ENCODE data around the gene MOG. TPM values are rescaled to one million over a fixed set of nuclear protein-coding genes. Genes with fewer than 3 reads are reported as not detected.
A peak's percentile ranks its signal among the peaks of the same experiment; 100 is the strongest.
"Not testable (repeated sequence)": the region's sequence is repeated elsewhere in the genome, so short reads cannot be mapped to it uniquely, and the experiment has no call there.

Gene MOG
- total RNA-seq, 1 experiment from 2014 or later, result not detected

DNA sequence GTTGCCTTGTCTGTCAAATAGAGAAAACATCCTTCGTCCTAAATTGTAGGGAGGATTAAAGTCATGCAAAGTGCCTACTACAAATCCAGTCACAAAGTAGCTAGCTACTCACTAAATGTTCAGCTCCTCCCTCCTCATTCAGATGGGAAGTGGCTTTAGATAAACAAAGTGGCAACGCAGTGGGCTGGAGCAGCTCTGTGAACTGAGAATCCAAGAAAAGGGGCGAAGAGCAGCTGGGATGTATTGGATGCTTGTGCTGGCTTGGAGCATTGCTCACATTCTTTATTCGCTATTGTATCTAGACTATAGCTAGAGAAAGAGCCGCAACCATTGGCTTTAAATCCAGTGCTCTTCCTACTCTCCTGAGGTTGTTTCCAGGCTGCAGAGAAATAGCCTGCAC is 10.3 kb downstream of the MOG start:
- no peak for DNase-seq (ENCODE audit: low spot score)
- in situ Hi-C loops (cut with HindIII; ENCODE audit: low sequenced_read_pairs), result no loop called here

DNA sequence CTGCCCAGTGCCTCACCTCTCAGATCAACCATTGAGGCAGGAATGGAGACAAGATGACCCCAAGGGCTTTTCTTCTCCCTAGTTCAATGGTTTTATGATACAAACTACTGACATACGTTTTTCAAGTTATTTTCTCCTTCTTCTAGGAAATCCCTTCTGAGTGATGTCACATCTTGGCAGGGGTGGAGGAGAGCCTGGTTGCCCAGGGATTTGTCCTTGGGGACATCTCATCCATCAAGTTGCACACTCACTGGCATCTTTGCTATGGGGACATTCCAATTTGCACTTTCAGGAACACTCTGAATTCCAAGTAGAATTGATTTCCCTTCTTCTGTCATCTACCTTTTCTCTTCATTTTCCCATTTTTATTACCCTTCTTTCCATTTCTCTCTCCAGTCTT is 14.1 kb downstream of the MOG start:
- in situ Hi-C loops (cut with HindIII; ENCODE audit: low sequenced_read_pairs), result no loop called here
- DNase-seq (ENCODE audit: low spot score), result no peak

DNA sequence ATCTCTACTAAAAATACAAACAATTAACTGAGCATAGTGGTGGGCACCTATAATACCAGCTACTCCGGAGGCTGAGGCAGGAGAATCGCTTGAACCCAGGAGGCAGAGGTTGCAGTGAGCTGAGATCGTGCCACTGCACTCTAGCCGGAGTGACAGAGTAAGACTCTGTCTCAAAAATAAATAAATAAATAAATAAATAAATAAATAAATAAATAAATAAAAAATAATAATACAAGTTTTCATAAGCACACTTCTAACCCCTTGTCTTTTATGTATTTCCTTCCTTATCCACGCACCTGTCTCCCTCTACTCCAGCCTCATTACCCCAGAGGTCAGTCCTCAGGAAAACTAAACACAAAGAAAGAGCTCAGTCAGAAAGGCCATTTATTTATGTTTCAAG is 15.2 kb downstream of the MOG start:
- in situ Hi-C loops (cut with HindIII; ENCODE audit: low sequenced_read_pairs); DNase-seq (ENCODE audit: low spot score): not testable (repeated sequence)

DNA sequence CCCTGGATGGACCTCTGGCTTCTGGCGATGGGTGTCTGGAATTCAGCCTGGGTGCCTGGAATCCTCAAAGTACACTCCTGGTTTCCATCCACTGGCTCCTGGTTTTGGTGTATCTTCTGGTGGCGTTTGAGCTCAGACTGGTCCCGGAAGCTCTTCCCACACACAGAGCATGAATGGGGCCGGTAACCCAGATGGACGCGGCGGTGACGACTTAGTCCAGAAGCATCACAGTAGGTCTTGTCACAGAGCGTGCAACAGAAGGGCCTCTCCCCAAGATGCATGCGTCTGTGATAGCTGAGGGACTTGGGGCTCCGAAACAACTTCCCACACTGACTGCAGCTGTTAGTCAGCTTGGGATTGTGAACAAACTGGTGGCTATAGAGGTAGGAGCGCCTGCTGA is 16.3 kb downstream of the MOG start:
- no peak for DNase-seq (ENCODE audit: low spot score)
- in situ Hi-C loops (cut with HindIII; ENCODE audit: low sequenced_read_pairs), result no loop called here

DNA sequence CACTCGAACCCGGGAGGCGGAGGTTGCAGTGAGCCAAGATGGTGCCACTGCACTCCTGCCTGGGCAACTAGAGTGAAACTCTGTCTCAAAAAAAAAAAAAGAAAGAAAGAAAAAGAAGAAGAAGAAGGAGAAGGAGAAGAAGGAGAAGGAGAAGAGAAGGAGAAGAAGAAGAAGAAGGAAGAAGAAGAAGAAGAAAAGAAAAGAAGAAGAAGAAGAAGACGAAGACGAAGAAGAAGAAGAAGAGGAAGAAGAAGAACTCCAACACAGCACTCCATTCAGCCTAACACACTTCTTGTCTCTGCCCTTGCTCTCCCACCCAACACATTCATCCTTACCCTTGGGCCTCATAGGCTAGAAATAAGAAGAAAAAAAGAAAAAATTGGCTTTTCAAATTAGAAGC is 17.1 kb downstream of the MOG start:
- in situ Hi-C loops (cut with HindIII; ENCODE audit: low sequenced_read_pairs), result no loop called here

DNA sequence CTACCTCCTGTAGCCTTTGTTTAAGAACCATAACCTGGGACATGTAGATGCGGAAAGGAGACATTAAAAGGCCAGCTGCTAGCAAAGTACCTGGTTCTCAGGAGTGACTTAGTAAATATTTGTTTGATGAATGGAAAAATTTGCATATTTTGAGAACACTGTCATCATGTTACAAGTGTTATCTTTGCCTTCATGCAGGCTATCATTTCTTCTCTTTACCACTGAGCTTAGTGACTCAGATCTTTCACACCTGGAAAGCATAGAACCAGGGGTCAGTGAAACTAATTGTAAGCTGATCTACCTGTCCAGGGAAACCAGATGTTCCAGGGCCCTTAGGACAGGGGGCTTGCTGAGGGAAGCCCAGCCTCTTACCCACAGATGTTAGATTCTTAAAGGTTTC is 18.7 kb downstream of the MOG start:
- DNase-seq (ENCODE audit: low spot score), result no peak
- in situ Hi-C loops (cut with HindIII; ENCODE audit: low sequenced_read_pairs), result no loop called here

More for the DNA sequence above, 17.1 kb downstream of the MOG start:
- no peak for DNase-seq (ENCODE audit: low spot score)

DNA sequence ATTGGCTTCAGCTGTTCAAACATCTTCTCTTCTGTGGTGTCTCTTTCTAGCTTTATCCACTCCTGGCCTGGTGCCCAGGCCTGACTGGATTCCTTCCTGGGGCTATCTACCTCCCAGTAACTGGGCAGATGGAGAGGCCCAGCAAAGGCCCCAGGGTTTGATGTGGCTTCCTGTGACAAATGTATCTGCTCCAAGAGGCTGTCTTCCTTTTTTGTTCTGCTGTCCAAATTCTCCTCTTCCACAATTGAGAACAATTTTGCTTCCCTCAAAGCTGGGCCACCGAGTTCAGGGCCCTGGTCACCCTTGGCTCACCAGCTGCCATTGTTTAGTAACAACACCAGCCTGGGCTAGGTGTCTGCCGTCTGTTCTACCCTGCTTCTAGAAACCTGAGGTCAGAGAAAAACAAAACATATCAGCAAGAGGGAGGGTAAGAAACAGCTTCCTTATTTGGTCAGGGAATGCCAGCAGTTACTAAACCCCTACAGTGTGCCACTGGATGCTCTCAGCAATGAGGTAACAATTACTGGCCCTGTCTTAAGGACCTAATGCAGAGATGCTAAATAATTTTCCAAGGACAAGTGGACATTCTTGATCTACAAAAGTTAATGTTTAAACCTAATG is 20.2 kb downstream of the MOG start:
- in situ Hi-C loops (cut with HindIII; ENCODE audit: low sequenced_read_pairs), result no loop called here
- DNase-seq (ENCODE audit: low spot score), result peak; percentile 32

DNA sequence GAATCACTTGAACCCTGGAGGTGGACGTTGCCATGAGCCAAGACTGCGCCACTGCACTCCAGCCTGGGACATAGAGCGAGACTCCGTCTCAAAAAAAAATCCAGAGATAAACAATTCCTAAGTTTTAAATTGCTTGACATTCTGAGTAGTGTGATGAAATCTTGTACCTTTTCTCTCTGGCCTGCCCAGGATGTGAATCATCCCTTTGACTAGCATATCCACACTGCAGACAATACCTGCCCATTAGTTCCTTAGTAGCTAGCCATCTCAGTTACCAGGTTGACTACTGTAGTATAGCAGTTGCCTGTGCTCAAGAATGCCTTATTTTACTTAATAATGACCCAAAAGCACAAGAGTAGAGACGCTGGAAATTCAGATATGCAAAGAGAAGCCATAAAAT is 21.2 kb downstream of the MOG start:
- in situ Hi-C loops (cut with HindIII; ENCODE audit: low sequenced_read_pairs), result no loop called here
- DNase-seq (ENCODE audit: low spot score), result no peak

DNA sequence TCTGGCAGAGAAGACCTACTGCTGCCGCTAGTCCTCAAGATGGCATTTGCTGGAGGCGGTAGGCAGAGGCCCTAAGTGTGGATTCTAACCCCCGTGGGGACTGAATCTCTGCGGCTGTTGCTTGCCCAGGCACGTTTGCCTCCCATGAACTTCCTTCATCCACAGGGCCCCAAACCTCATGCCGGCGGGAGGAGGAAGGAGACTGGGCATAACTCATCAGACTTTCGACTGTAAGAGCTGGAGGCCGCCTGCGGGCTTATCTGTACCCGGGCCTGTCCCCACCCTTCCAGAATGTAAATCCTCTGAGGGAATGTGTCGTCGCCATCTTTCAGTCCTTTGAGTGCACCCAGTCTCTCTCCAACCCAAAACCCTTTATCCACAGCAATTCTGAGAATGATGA is 23.1 kb downstream of the MOG start:
- in situ Hi-C loops (cut with HindIII; ENCODE audit: low sequenced_read_pairs), result loop anchor here (5.0 kb wide), 1 partner anchor 38 kb away; no protein-coding TSS in a partner anchor
- DNase-seq (ENCODE audit: low spot score), result no peak

DNA sequence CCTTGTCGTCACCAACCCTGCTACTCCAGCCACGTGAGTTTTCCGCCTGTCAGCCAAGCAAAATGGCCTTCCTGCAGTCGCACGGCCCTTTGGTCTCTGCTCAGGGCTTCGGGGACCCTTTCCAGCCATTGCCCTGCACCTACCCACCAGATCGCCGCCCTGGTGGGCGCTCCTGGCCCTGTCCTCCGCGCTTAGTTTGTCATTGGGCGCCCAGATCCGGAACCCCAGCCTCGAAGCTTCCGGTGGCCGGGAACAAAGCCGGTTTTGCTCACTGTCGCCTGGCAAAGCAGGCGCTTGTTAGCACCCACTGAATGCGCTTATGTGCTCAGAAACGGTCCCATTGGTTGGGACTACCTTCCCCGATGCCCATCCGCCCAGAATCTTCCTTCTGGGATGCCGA is 23.5 kb downstream of the MOG start:
- no peak for DNase-seq (ENCODE audit: low spot score)
- in situ Hi-C loops (cut with HindIII; ENCODE audit: low sequenced_read_pairs), result loop anchor here (5.0 kb wide), 1 partner anchor 38 kb away; no protein-coding TSS in a partner anchor

DNA sequence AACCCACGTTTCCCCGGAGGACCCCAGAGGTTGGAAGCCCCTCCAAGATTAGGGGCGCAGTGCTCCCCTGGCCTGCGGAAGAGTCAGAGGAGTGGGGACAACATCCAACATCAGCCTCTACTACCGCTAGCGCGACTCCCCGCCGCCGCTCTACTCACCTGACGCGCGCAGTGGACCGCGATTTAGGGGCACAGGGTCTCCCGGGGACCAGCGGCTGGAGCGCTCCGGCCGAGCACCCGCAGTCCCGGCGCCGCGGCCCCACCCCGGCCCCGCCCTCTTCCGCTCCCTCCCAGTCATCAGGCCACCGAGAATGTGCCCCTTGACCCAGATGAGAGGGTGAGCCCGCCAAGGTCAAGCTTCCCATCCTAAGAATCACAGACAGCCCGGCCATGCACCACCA is 24.0 kb downstream of the MOG start, which contains the start of gene ZFP57:
Gene ZFP57 (minus strand): TSS at position 249 of the 400 bp plus-strand sequence. CDS start 4,149 bp downstream, outside the sequence.
- no peak for DNase-seq (ENCODE audit: low spot score)
- in situ Hi-C loops (cut with HindIII; ENCODE audit: low sequenced_read_pairs), result loop anchor here (5.0 kb wide), 1 partner anchor 39 kb away; no protein-coding TSS in a partner anchor

DNA sequence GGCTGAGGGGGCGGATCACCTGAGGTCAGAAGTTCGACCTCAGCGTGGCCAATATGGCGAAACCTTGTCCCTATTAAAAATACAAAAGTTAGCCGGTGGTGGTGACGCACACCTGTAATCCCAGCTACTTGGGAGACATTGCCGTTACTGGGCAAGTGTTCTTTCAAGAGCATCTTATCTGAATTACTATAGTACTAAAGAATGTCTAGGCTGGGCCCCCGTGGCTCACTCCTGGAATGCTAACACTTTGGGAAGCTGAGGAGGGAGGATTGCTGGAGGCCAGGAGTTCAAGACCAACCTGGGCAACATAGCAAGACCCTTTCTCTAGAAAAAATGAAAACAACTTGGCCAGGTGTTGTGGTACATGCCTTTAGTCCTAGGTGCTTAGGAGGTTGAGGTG is 24.9 kb downstream of the MOG start:
- in situ Hi-C loops (cut with HindIII; ENCODE audit: low sequenced_read_pairs), result loop anchor here (5.0 kb wide), 1 partner anchor 40 kb away; no protein-coding TSS in a partner anchor
- no peak for DNase-seq (ENCODE audit: low spot score)

DNA sequence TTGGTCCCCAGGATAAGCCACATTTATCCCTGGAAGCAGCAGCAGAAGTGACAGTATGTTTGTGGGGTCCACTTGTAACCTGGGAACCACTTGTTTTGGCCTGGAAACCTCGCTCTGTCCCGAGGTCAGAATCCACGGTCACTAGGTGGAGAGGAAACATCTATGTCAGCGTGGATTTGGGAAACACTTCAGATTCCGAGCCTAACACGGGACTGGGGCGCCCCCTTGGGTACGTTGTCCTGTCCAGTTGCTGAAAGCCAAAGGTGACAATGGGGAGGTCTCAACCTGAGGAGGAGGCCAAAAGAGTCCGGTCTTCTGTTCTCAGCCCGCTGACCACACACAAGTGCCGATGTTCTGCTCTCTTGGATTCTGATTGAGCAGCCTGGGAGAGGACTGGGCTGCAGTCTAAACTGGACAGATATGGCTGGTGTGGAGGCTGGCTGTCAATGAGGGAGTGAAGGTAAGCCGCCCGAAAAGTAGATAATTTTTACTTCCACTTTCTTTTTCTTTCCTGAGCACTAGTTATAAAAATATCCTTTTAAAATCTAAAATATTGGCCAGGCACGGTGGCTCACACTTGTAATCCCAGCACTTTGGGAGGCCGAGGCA is 28.9 kb downstream of the MOG start:
- in situ Hi-C loops (cut with HindIII; ENCODE audit: low sequenced_read_pairs), result no loop called here
- no peak for DNase-seq (ENCODE audit: low spot score)

DNA sequence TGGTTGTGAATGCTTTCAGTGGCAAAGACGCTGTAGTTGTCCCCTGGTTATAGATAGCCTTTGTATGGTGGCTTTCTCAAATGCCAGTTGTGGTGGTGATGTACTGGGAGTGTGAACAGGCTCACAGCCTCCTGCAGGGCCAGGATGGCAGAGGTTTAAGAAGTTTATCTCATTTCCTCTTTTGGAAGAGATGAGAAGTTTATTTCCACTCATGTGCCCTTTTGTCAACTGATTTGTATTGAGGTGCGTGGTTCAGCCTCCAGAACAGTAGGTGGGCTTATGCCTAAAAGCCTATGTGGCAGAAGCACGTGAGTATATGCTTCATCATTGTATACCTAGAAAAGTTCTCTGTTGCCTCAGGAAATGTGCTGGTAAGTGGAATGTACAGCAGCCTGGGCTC is 37.7 kb downstream of the MOG start:
- in situ Hi-C loops (cut with HindIII; ENCODE audit: low sequenced_read_pairs), result no loop called here
- DNase-seq (ENCODE audit: low spot score), result no peak

DNA sequence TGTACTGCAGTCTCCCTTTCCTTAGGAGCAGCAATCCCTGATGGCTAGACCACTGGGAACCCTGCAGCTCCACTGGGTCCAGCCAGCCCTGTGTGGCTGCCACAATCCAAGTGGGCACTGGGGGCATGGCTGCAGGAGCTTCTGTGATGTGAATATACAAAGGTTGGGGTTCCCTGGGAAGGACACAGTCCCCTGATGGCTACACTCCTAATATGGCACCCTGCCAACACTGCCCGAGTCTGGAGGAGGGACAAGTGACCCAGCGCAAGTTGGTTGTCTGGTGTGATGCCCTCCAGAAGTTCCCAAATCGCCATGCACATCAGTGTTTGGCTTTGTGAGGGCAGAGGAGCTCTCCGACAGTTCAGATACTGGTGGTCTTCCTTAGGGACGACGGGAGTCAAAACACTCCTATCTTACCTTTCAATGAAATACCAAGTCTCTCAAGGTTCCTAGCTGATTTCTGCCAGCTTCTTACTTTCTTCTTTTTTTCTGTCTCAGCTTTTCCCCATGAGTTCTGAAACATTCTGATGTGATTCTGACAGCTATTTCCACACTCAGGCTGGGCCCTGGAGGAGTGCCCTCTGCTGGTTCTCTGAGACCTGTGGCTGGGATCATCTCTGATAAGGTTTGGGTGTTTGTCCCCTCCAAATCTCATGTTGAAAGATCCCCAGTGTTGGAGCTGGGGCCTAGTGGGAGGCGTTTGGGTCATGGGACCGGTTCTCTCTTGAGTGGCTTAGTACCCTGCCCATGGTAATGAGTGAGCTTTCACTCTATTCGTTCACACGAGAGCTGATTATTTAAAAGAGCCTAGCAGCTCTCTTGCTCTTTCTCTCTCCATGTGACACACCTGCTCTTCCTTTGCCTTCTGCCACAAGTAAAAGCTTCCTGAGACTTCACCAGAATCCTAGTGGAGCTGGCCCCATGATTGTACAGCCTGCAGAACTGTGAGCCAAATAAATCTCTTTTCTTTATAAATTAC is 39.5 kb downstream of the MOG start:
- in situ Hi-C loops (cut with HindIII; ENCODE audit: low sequenced_read_pairs), result no loop called here
- DNase-seq (ENCODE audit: low spot score), result no peak

DNA sequence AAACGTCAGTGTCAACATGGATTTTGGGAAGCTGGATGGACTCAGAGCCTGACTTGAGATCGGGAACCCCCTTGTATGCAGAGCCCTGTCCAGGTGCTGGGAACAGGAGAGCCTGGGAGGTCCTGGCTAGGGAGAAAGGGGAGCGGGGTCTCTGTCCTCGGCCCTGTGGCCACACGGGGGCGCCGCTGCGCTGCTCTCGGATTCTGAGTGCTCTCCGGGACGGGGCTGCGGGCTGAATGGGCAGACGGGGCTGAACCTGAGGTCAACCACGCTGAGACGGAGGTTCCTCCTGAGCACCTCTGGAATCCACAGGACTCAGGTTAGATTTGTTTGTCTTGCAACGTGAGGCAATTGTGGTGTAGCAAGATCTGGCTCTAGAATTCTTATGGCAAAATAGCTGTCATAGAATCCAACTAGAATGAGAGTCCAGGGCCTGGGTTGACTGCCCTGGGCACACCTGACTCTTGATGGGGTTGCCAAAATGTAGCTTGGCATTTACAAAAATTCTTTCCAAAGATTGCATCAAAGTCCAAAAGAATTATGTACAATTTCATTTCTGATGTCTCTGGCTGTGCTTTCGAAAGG is 45.7 kb downstream of the MOG start:
- DNase-seq (ENCODE audit: low spot score), result peak; percentile 26
- in situ Hi-C loops (cut with HindIII; ENCODE audit: low sequenced_read_pairs), result no loop called here

DNA sequence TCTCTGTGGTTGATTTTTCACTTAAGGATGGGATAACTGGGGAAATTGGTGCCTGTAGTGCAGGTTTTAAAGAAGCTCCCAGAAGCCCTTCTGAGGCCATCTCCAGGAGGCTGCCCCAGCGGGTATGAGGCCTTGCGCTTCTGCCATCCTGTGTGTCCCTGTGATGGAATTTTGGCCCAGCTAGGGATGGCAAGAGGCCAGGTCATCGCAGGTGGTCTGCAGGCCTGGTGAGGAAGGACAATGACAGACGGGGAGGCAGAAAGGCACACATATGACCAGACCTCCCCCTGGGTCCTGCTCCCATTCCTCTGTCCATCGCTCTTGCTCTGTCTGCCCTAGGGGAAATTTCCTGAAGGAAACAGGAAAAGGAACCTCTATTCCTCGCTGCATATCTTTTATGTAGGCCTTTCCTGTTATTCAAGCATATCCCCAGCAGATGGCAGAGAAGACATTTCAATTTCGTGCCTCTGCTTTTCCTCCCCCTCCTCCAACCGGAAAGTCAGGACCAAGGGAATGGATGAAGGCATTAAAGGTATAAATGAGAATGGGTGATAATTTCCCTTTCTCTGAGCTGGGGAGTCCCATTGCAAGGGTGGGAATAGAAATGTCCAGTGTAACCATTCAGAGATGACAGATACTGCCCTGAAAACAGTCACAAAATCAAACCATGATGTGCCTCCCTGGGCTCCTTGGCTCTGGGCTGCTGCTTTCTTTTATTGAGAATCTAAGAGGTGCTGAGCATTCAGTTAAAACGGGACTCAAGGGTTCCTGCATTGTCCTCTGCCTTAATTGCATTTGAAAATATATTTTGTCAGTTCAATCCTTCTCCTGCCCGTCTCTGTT is 48.7 kb downstream of the MOG start:
- in situ Hi-C loops (cut with HindIII; ENCODE audit: low sequenced_read_pairs), result no loop called here

DNA sequence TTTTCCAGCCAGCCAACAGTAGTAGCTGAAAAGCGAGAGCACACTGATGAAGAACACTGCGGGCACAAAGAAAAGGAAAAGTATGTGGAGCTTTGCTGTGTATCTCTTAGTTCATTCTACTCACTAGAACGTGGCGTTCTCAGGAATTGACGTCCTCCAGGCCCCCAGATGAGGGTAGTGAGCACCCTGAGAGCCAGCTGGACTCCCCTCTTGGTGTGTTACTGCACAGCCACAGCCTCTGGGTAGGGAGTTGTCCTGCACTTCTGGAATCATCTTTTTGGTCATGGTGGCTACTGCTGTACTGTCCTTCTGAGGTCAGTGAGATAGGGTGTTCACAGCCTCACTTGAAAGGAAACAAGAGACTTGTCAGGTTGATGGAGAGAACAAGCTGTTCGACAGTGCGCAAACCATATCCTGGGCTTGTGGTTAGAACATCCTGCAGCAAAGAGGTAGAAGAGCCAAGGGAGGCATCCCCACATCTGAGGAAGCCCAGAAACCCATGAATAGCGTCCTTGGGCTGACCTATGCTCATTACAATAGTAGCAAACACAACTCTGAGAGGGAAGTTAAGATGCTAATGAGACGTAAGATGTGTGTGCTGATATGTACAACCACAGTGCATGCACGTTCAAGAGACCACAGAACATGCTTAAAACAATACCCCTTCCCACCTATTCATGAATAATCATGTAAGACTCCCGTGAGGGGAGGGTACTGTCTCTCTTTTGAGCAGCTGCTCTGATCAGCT is 51.7 kb downstream of the MOG start:
- in situ Hi-C loops (cut with HindIII; ENCODE audit: low sequenced_read_pairs), result no loop called here
- no peak for DNase-seq (ENCODE audit: low spot score)

More for the DNA sequence above, 48.7 kb downstream of the MOG start:
- DNase-seq (ENCODE audit: low spot score), result peak; percentile 87
